Endothelial cell of umbilical vein (primary cell): ENCODE results near the gene TPPP2. TPM values are rescaled to one million over a fixed set of nuclear protein-coding genes. Genes with fewer than 3 reads are reported as not detected.

Experiments
- BruUV-seq: library from RNA; stranded (reverse); fragments of 400-500 nt; replicated peaks from 2 replicates; lab custom pipeline; 2021; lab: Mats Ljungman, UMichigan
- CTCF ChIA-PET: fragments of 300-600, 350-600 bp; sonication (Branson Sonifier 250); formaldehyde crosslinking; loops from one replicate; lab custom pipeline; 2021; ENCODE audit warnings: antibody characterized with exemption, inconsistent platforms; lab: Charles Lee
- POLR2A ChIA-PET: fragments of 300-600, 350-600 bp; sonication (Branson Sonifier 250); formaldehyde crosslinking; loops from one replicate; lab custom pipeline; 2021; ENCODE audit warnings: antibody characterized with exemption, inconsistent platforms; lab: Charles Lee
- DNase-seq: peaks from one replicate; pipeline ENCODE4 v3.0.0-alpha.2; 2011; ENCODE audit warnings: low read depth, low spot score
- FAIRE-seq: peaks from 2 replicates; lab custom pipeline; 2011; peaks lifted over from hg19 to GRCh38; lab: Jason Lieb, UNC
- H2AFZ ChIP-seq: 2 replicates; pipeline ENCODE4 v1.6.0; 2012; ENCODE audit warnings: low read depth, low read length, control low read depth, inconsistent platforms
- H3K27ac ChIP-seq: 2 replicates; pipeline ENCODE4 v1.5.1; 2011; ENCODE audit warnings: low read depth, mild to moderate bottlenecking, control low read depth, low read length, moderate library complexity; ENCODE audit not compliant: insufficient read depth
- H3K27me3 ChIP-seq, 2 experiments: 2 replicates each; pipeline versions ENCODE4 v1.6.0 to v1.6.1; 2011; ENCODE audit warnings: low read length in 2 of 2, mixed read lengths in 1 of 2; ENCODE audit not compliant: control insufficient read depth in 2 of 2, insufficient read depth in 2 of 2
- H3K36me3 ChIP-seq, 2 experiments: 2 replicates in 1 of 2; 3 replicates in 1 of 2; pipeline ENCODE4 v1.5.1; 2011; ENCODE audit warnings: low read length in 2 of 2, mild to moderate bottlenecking in 1 of 2, moderate library complexity in 1 of 2; ENCODE audit not compliant: control insufficient read depth in 2 of 2, insufficient read depth in 2 of 2; ENCODE audit errors: extremely low read depth in 1 of 2
- H3K4me1 ChIP-seq: 3 replicates; pipeline ENCODE4 v1.5.1; 2011; ENCODE audit warnings: mild to moderate bottlenecking, low read length; ENCODE audit not compliant: control insufficient read depth, insufficient read depth; ENCODE audit errors: extremely low read depth
- H3K4me2 ChIP-seq: 2 replicates; pipeline ENCODE4 v1.6.1; 2011; ENCODE audit warnings: low read length, control low read depth, mixed read lengths; ENCODE audit not compliant: insufficient read depth
- H3K4me3 ChIP-seq, 3 experiments: fragments of 200-600 bp in 1 of 3; sonication (generic), shearing (Covaris generic) in 1 of 3; replicated peaks in 1 of 3; 2 replicates each; pipeline ENCODE4 v1.5.1; 2011 to 2016; ENCODE audit warnings: control low read depth in 3 of 3, low read length in 3 of 3, mild to moderate bottlenecking in 2 of 3, inconsistent platforms in 1 of 3, low read depth in 1 of 3, moderate library complexity in 1 of 3; ENCODE audit not compliant: insufficient read depth in 1 of 3
- H3K79me2 ChIP-seq: 2 replicates; pipeline ENCODE4 v1.6.0; 2012; ENCODE audit warnings: low read length, inconsistent platforms; ENCODE audit not compliant: control insufficient read depth, insufficient read depth
- H3K9ac ChIP-seq: replicated peaks from 2 replicates; pipeline ENCODE3; 2011; ENCODE audit warnings: low read length, control low read depth; ENCODE audit not compliant: insufficient read depth; ENCODE audit errors: extremely low read depth
- H3K9me1 ChIP-seq: replicated peaks from 3 replicates; pipeline ENCODE4 v1.6.0; 2011; ENCODE audit warnings: mild to moderate bottlenecking, low read length; ENCODE audit not compliant: control insufficient read depth, insufficient read depth; ENCODE audit errors: extremely low read depth
- H3K9me3 ChIP-seq: replicated peaks from 2 replicates; pipeline ENCODE4 v1.5.1; 2012; ENCODE audit warnings: low read length, inconsistent platforms; ENCODE audit not compliant: control insufficient read depth, insufficient read depth
- H4K20me1 ChIP-seq: replicated peaks from 2 replicates; pipeline ENCODE3; 2011; ENCODE audit warnings: mild to moderate bottlenecking, low read length; ENCODE audit not compliant: control insufficient read depth, insufficient read depth; ENCODE audit errors: extremely low read depth
- CTCF ChIP-seq, 2 donors: IDR thresholded peaks; 1 replicate in 1 of 2; 2 replicates in 1 of 2; pipeline ENCODE4 v1.5.1; 2011; ENCODE audit warnings: low read length in 2 of 2, mild to moderate bottlenecking in 2 of 2, moderate library complexity in 2 of 2, control low read depth in 1 of 2, inconsistent platforms in 1 of 2, low read depth in 1 of 2; ENCODE audit not compliant: insufficient read depth in 1 of 2; ENCODE audit errors: extremely low read depth in 1 of 2
- EZH2 ChIP-seq: IDR thresholded peaks from 2 replicates; pipeline ENCODE4 v1.6.1; 2012; ENCODE audit warnings: borderline replicate concordance, low read depth, mild to moderate bottlenecking, moderate library complexity, low read length, inconsistent platforms; ENCODE audit not compliant: severe bottlenecking
- FOS ChIP-seq: IDR thresholded peaks from 2 replicates; pipeline ENCODE4 v1.6.1; 2011; ENCODE audit warnings: mild to moderate bottlenecking, low read length, moderate library complexity, borderline replicate concordance; ENCODE audit not compliant: insufficient read depth
- GATA2 ChIP-seq: IDR thresholded peaks from 2 replicates; pipeline ENCODE4 v1.7.0; 2011; ENCODE audit warnings: low read depth, mild to moderate bottlenecking, moderate library complexity, mixed read lengths, low read length; ENCODE audit not compliant: insufficient read length, insufficient read depth
- JUN ChIP-seq: IDR thresholded peaks from 2 replicates; pipeline ENCODE4 v1.6.1; 2011; ENCODE audit warnings: borderline replicate concordance, low read depth; ENCODE audit not compliant: insufficient read length, insufficient read depth
- MYC ChIP-seq: IDR thresholded peaks from one replicate; pipeline ENCODE4 v1.6.1; 2011; ENCODE audit warnings: mild to moderate bottlenecking, low read depth, low read length
- POLR2A ChIP-seq: IDR thresholded peaks from 2 replicates; pipeline ENCODE4 v1.6.1; 2012; ENCODE audit warnings: low read depth, mild to moderate bottlenecking, control low read depth, low read length
- POLR2AphosphoS5 ChIP-seq: IDR thresholded peaks from 2 replicates; pipeline ENCODE4 v1.6.1; 2012; ENCODE audit warnings: low read depth, mild to moderate bottlenecking, control low read depth, low read length, moderate library complexity; ENCODE audit not compliant: insufficient read depth
- dilution Hi-C: fragments of 300-500 bp; cut with MboI; formaldehyde crosslinking; loops from one replicate; pipeline ENCODE4 v1.15.0; 2019; ENCODE audit warnings: low sequenced_read_pairs; ENCODE audit not compliant: extremely low pct_ligation_motif_present
- intact Hi-C: fragments of 100-400 bp; cut with micrococcal nuclease; formaldehyde crosslinking; loops from one replicate; pipeline ENCODE4 v1.10.0; 2022
- polyA plus RNA-seq, 4 experiments: library from polyadenylated mRNA; depleted of rRNA in 3 of 4; stranded (reverse) in 3 of 4; unstranded in 1 of 4; fragments of >200 nt; gene quantifications; 2 replicates each; pipeline versions ENCODE4 v1.2.1 to v1.2.3, GENCODE V29; 2011 to 2012; ENCODE audit warnings: missing spikeins in 1 of 4
- total RNA-seq: library from RNA; stranded (reverse); gene quantifications from 2 replicates; pipeline ENCODE4 v1.2.3, GENCODE V29; 2021
- TF ChIP-seq, protein P1 (sequence below): IDR thresholded peaks from 2 replicates; pipeline ENCODE4 v1.6.1; 2011; ENCODE audit not compliant: insufficient read depth, insufficient read length

Gene TPPP2
- total and polyA plus RNA-seq, 2 donors (not counting 3 experiments of a cell fraction or from before 2014, with no cell fraction given): not detected

- Histone ChIP-seq H3K27me3 (peaks cover 17 to 38% of the 10 kb centered on the region in 2 experiments), H3K4me2 (no peak overlapping the region), H3K36me3 (no peaks in the 10 kb centered on the region), H3K9ac (no peak overlapping the region), H2AFZ (no peak overlapping the region), H4K20me1 (no peaks in the 10 kb centered on the region), H3K9me3 (no peaks in the 10 kb centered on the region), H3K79me2 (no peaks in the 10 kb centered on the region), H3K27ac (no peak overlapping the region), H3K4me1 (no peaks in the 10 kb centered on the region), H3K9me1 (no peaks in the 10 kb centered on the region), H3K4me3 (no peak overlapping the region)
- intact Hi-C loops (no loop called here), dilution Hi-C loops (no loop called here)
- FAIRE-seq (no peak), DNase-seq (no peak)
- BruUV-seq: no TSS peak
- ChIA-PET CTCF (interaction anchor here (1.2 to 3.1 kb wide), 2 partner anchors 29 to 48 kb away, joined by 4 to 14 read pairs; no protein-coding TSS in a partner anchor), POLR2A (no interaction called here)
- TF ChIP-seq GATA2 (no peak), CTCF (IDR thresholded peaks at IDR 0.05; ENCODE audit: extremely low read depth in 1 of 2, insufficient read depth in 1 of 2, low read depth in 1 of 2, low read length in 2 of 2) (no peak), MYC (no peak), JUN (no peak), POLR2A (no peak), EZH2 (no peak), POLR2AphosphoS5 (no peak), FOS (no peak)
- TF ChIP-seq, protein P1, sequence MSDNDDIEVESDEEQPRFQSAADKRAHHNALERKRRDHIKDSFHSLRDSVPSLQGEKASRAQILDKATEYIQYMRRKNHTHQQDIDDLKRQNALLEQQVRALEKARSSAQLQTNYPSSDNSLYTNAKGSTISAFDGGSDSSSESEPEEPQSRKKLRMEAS: no peak
Observed at GRCh38 chr14:21063479-21063878, 33.5 kb downstream of the TPPP2 start.
